Endothelial cell of umbilical vein (primary cell): ENCODE measurements around the gene BET1L.

ENCODE experiments used
- EZH2 ChIP-seq: IDR thresholded peaks from 2 replicates; pipeline ENCODE4 v1.6.1; 2012; ENCODE audit warnings: borderline replicate concordance, low read depth, mild to moderate bottlenecking, moderate library complexity, low read length, inconsistent platforms; ENCODE audit not compliant: severe bottlenecking
- JUN ChIP-seq: IDR thresholded peaks from 2 replicates; pipeline ENCODE4 v1.6.1; 2011; ENCODE audit warnings: borderline replicate concordance, low read depth; ENCODE audit not compliant: insufficient read length, insufficient read depth
- POLR2A ChIP-seq: IDR thresholded peaks from 2 replicates; pipeline ENCODE4 v1.6.1; 2012; ENCODE audit warnings: low read depth, mild to moderate bottlenecking, control low read depth, low read length
- TF ChIP-seq, protein P1 (sequence below), 2 donors: IDR thresholded peaks; 1 replicate in 1 of 2; 2 replicates in 1 of 2; pipeline ENCODE4 v1.5.1; 2011; ENCODE audit warnings: low read length in 2 of 2, mild to moderate bottlenecking in 2 of 2, moderate library complexity in 2 of 2, control low read depth in 1 of 2, inconsistent platforms in 1 of 2, low read depth in 1 of 2; ENCODE audit not compliant: insufficient read depth in 1 of 2; ENCODE audit errors: extremely low read depth in 1 of 2

DNA sequence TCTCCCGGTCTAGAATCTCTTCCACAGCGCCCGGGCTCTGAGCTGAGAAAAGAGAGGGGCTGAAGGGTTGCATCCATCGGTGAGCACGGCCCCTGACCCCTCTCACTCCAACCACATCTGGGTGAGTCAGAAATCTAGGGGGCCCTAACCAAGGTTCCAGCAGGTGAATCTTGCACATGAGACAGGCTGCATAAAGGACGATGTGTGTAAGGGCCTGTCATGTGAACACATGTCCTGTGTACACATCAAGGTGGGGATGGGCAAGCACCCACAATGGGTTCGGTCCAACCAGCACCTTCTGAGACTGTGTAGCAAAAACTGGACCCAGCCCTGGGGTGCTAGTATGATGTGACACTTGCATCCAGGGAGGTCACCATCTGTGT, 1.2 kb downstream of the BET1L start:
- TF ChIP-seq, protein P1, sequence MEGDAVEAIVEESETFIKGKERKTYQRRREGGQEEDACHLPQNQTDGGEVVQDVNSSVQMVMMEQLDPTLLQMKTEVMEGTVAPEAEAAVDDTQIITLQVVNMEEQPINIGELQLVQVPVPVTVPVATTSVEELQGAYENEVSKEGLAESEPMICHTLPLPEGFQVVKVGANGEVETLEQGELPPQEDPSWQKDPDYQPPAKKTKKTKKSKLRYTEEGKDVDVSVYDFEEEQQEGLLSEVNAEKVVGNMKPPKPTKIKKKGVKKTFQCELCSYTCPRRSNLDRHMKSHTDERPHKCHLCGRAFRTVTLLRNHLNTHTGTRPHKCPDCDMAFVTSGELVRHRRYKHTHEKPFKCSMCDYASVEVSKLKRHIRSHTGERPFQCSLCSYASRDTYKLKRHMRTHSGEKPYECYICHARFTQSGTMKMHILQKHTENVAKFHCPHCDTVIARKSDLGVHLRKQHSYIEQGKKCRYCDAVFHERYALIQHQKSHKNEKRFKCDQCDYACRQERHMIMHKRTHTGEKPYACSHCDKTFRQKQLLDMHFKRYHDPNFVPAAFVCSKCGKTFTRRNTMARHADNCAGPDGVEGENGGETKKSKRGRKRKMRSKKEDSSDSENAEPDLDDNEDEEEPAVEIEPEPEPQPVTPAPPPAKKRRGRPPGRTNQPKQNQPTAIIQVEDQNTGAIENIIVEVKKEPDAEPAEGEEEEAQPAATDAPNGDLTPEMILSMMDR (IDR thresholded peaks at IDR 0.05; ENCODE audit: extremely low read depth in 1 of 2, insufficient read depth in 1 of 2, low read depth in 1 of 2, low read length in 2 of 2) = no peak
- no peak for TF ChIP-seq JUN
- TF ChIP-seq POLR2A = no peak
- TF ChIP-seq EZH2 = no peak
